Measurements from ENCODE around the gene ALG13.
"Not testable (repeated sequence)": the region's sequence is repeated elsewhere in the genome, so short reads cannot be mapped to it uniquely, and the experiment has no call there.

The ALG13 gene

DNA sequence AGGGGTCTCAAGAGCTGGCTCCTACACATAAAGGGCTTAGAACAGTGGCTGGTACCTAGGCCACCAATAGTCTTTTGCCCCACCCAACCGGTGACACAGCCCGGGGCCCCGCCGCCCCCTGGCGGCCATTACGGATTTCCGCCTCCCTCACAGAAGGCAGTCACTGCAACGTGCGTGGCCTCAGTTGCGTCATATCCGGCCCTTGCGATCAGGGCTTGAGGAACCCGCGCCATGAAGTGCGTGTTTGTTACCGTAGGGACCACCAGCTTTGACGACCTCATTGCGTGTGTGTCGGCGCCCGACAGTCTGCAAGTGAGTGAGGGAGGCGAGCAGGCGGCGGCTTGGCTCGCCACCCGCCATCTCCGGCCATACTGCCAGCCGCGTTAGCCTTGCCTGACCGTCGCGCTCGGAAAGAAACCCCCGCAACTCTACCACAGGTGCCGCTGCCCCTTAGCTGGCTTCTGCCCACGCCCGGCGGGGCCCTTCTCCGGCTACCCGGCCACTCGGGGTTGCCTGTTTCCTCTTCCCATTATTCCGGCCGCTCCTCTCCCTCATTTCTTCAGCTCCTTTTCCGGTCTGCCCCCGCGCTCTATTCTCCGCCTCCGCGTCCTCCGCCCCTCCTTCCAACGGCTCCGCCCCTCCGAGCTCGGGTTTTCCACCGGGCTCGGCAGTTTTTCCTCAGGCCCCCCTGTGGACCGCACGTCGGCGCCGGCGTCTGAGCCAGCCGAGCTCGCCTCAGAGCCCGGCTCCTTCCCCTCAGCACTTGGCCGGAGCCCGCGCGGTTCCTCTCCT lies at the start of gene ALG13:
Gene ALG13, plus strand, starts transcription at position 183 of the 792 bp plus-strand sequence. Its CDS starts 49 bp downstream, at position 232.
- peak; percentile 80 for DNase-seq (ENCODE audit: low read depth)

DNA sequence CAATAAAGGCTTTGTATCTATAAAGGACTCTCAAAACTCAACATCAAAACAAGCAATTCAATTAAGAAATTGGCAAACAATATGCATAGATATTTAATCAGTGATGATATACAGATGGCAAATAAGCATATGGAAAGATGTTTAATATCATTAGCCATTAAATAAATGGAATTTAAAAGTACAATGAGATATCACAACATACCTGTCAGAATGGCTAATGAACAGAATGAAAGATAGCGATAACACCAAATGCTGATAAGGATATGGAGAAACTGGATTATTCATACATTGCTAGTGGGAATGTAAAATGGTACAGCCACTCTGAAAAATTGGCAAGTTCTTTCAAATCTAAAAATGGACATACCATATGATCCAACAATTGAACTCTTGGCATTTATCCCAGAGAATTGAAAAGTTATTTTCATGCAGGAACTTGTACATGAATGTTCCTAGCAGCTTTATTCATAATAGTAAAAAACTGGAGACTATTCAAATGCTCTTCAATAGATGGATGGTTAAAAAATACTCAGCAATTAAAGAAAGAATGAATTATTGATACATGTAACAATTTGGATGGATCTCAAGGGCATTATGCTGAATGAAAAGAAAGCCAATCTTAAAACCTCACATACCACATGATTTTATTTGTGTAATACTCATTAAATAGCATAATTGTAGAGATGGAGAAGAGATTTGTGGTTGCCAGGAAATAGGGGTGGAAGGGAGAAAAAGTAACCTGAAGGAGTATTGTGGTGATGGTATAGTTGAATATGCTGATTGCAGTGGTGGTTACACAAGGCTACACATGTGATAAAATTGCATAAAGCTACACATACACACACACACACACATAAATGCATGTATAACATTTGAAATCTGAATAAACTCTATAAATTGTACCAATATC lies 45.9 kb upstream of the ALG13 start:
- DNase-seq (ENCODE audit: low read depth) = no peak

DNA sequence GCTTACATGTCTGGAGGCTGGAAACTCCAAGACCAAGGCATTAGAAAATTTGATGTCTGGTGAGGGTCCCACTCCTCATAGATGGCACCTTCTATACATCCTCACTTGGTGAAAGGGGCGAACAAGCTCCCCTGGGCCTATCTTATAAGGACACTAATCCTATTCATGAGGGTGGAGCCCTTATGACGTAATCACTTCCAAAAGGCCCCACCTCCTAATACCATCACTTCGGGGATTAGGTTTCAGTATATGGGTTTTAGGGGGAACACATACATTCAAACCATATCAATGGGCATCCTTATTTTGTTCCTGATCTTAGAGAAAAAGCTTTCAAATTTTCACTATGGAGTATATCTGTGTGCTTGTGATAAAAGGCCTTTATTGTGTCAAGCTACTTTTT lies 39.0 kb upstream of the ALG13 start:
- DNase-seq (ENCODE audit: low read depth) = no peak

DNA sequence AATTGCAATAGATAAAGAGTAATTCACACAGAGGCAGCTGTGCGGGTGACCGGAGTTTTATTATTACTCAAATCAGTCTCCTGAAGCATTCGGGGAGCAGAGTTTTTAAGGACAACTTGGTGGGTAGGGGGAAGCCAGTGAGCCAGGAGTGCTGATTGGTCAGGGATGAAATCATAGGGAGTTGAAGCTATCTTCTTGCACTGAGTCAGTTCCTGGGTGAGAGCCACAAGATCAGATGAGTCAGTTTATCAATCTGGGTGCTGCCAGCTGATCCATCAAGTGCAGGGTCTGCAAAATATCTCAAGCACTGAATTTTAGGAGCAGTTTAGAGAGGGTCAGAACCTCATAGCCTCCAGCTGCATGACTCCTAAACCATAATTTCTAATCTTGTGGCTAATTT lies 35.8 kb upstream of the ALG13 start:
- not testable (repeated sequence) for DNase-seq (ENCODE audit: low read depth)

DNA sequence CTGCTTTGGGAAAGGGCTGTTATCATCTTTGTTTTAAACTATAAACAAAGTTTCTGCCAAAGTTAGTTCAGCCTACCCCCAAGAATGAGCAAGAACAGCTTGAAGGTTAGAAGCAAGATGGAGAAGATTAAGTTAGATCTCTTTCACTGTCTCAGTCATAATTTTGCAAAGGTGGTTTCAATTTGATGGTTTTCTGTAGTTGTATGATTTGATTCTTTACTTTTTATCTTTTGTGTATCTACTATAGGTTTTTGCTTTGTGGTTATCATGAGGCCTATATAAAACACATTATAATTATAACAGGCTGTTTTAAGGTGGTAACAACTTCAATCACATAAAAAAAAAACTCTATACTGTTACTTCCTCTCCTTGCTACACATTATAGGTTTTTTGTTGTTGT lies 35.4 kb upstream of the ALG13 start:
- DNase-seq (ENCODE audit: low read depth) = no peak

DNA sequence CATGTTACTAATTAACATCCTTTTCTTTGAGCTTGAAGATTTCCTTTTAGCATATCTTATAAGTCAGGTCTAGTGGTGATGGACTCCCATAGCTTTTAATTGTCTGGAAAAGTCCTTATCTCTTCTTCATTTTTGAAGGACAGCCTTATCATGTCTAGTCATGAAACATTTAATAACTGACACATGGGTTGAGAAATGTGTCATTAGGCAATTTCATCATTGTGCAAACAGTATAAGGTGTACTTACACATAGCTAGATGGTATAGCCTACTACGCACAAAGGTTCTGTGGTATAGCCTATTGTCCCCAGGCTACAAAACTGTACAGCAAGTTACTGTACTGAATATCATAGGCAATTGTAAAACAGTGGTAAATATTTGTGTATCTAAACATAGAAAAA lies 34.5 kb upstream of the ALG13 start:
- no peak for DNase-seq (ENCODE audit: low read depth)

DNA sequence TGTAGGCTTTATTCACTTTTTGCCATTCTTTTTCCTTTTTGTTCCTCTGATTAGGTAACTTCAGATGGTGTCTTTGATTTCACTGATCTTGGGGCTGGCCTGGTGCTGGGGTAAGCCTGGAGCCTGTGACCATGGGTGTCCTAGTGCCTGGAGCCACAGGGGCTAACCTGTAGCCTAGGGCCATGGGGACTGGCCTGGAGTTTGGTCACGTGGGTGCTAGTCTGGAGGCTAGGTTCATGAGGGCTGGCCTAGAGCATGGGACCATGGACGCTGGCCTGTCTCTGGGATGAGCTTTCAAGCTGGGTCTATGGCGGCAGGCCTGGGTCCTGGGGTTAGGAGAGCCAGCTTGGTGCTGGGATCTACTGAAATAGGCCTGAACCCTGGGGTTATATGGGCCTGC lies 32.2 kb upstream of the ALG13 start:
- no peak for DNase-seq (ENCODE audit: low read depth)

DNA sequence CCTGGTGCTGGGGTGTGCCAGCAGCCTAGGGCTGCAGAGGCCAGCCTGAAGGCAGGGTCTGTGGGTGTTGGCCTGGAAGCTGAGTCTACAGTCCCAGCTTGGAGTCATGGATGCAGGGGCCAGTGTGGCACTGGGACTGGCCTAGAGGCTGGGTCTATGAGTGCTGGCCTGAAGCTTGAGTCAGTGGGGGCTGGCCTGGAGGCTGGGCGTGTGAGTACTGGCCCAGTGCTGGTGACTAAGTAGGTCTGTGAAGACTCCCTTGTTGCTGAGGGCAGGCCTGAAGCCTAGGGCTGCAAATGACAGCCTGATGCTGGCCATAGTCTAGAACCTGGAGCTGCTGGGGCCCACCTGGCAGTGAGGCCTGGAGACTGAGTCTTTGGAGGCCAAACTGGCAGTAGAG lies 31.3 kb upstream of the ALG13 start:
- DNase-seq (ENCODE audit: low read depth) = no peak

DNA sequence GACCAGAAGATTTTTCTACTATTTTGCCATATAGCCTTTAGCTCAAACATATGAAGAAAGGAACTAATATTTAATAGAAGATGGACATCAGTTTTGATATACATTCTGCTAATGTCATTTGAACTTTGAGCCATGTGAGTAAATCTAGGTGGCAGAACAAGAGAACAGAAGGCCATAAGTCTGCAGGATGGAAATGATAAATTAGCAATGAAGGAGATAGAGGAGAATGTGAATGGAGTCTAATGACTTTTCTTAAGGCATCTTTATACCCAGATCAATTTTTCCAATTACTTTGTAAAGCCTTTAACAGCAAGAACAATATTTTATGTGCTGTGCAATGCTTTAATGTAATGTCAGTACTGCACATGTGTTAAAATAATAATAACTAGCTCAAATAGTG lies 30.1 kb upstream of the ALG13 start:
- no peak for DNase-seq (ENCODE audit: low read depth)

DNA sequence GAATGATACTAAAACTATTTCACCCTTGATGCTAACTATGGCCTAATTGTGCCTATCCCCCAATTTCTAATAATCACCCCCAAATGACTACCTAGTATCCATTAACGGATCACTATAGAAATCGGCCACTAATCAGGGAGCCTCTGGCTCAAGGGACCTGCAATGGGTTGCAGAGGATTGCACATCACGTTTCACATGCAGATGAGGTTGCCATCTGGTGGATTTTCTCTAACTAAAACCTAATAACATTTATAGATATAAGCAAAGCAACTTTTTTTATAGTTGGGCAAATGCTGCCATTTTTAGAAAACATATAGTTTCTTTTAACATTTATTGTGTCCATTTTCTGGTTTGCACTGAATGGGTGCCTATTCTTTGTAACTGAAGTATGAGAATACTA lies 28.3 kb upstream of the ALG13 start:
- no peak for DNase-seq (ENCODE audit: low read depth)

DNA sequence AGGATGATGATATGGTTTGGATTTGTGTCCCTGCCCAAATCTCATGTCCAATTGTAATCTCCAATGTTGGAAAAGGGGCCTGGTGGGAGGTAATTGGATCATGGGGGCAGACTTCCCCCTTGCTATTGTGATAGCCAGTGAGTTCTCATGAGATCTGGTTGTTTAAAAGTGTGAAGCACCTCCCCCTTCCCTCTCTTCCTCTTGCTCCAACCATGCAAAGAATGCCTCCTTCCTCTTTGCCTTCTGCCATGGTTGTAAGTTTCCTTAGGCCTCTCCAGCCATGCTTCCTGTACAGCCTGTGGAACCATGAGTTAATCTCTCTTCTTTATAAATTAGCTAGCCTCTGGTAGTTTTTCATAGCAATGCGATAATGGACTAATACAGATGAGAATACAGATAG lies 19.7 kb upstream of the ALG13 start:
- DNase-seq (ENCODE audit: low read depth) = no peak

DNA sequence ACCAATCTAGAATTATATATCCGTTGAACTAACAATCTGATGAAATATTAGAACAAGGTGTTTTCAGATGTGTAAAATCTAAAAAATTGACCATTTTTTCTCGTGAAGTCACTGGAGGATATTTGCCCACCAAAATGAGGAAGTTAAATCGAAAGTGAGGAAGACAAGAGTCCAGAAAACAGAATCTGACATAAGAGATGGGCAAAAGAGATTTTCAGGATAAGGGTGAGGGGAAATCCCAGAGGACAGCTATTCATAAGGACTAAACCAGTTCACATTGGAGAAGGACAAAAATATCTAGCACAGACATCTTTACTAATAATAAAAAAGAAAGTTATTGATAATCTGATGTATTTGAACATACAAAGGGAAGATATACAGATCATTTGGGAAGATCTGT lies 18.7 kb upstream of the ALG13 start:
- DNase-seq (ENCODE audit: low read depth) = no peak

DNA sequence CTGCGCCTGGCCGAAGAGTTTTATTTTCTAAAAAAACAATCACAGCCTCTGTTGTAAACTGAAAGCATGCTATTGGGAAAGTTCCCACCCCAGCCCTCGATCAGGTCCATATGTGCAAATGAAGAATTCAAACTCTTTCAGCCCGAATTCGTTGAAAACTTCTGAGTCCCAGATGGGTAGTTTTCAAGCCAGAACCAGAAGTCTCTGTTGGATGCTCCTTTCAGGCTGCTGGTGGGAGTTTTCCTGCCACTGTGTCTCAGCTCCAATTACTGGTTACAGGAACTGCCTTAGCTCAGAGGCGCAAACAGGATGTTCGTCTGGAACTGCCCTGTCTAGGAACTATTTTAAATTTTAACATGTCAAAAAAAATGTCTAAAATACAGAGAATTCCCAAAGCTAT lies 9.3 kb upstream of the ALG13 start:
- DNase-seq (ENCODE audit: low read depth) = no peak

DNA sequence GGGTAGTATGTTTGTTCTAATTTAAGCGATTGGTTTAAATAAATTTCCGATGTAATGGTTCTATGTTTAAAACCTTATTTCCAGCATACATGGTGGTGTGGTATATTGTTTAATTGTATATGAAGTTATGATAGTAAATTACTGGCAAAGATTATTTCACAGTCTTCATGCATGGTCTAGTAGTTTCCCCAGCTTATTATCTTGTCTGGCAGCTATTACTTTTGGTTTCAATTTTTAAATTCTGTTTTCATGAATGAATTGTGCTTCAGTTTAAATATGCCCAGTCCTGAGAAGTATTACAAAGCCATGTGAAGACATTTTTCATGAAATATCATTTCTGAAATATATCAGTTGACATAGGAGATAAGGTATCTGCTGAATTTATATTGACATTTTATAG lies 6.3 kb downstream of the ALG13 start:
- no peak for DNase-seq (ENCODE audit: low read depth)

DNA sequence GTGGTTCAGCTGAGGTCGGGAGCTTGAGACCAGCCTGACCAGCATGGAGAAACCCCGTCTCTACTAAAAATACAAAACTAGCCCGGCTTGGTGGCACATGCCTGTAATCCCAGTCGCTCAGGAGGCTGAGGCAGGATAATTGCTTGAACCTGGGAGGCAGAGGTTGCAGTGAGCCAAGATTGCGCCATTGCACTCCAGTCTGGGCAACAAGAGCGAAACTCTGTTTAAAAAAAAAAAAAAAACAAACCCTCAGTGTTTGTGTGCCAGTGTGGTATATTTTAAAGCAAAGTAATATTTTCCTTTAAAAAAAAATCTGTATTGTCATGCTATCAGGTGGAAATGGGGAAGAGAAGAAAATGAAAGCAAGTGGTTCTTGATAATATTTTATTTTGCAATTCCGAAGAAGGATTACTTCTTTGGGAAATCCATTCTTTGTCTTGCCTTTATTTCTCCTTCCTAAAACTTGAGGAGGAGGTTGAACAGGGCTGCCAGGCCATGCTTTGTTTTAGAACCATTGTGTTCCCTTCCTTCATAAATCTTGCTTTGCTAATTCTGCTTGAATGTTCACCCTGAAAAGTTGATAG lies 14.4 kb downstream of the ALG13 start:
- DNase-seq (ENCODE audit: low read depth) = no peak

DNA sequence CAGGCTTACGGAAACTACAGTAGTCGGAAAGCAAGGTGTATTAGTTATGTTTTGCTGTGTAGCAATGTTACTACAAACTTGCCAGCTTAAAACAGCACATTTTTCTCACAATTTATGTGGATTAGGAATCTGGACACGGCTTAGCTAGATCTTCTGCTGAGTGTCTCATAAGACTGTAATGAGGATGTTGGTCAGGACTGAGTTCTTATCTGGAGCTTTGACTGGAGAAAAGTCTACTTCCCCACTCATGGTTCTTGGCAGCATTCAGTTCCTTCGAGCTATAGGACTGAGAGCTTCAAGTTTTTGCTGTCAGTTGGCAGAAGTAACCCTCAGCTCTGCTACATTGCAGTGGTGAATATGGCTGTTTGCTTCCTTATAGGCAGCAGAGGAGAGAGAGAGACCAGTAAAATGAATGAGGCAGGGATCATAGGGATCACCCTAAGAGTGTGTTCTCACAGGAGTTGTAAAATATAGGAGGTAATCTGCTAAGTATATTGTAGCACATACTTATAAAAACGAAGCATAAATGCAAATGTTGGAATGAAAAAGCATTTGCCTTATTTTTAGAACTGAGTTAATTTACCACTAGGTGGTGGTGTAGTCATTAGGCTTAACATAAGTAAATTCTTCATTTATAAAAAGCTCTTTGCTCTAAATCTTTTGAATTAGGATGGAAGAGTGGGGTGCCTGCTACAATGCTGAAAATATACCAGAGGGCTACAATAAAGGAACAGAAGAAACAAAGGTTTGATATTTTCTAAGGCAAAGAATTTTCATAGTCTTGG lies 38.6 kb downstream of the ALG13 start:
- DNase-seq (ENCODE audit: low read depth) = no peak

DNA sequence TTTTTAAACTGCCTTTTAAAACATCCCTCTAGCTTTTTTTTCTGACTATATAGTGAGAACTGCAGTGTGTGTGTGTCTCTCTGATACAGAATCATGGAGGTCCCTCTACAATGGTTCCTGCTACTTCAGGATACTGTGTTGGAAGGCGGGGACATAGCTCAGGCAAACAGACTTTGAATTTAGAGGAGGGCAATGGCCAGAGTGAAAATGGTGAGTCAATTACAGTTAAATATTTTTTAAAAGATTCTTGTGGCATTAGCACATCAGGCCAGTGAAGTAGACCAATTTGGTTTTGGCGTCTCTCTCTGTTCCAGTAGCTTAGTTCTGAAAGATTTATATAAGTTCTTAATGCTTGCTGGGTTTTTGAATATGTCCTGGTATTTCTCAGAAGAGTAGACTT lies 47.1 kb downstream of the ALG13 start:
- DNase-seq (ENCODE audit: low read depth) = no peak

DNA sequence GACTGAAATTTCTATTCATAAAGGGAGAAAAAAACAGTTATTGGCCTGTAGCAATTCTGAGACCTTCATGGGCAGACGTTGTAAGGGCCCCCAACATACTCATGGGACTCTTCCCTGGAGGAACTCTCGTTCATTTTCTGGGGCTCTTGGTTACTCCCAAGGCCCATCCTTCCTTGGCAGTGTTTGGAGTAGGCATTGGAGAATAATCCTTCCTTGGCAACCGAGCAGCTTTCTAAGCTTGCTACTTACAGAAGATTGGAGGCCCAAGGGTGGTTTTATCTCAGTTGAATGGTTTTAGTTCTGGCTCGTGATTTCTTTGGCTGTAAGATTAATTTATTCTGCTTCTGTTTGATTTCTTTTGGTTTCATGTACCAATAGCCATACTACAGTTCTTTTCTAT lies 50.4 kb downstream of the ALG13 start:
- no peak for DNase-seq (ENCODE audit: low read depth)

DNA sequence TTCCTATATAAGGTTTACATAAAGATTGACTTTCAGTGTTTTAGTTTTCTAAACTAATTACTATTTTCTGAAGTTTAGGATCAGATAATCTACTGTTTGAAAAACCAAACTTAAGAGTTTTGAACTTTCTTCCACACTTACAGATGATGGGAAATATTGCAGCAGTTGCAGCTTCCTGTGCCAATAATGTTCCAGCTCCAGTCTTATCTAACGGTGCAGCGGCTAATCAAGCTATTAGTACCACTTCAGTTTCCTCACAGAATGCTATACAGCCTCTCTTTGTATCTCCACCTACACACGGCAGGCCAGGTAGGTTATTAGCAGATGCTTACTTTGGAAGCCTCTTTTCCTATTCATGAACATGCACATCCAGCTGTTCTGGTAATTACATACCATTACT lies 55.6 kb downstream of the ALG13 start:
- no peak for DNase-seq (ENCODE audit: low read depth)

DNA sequence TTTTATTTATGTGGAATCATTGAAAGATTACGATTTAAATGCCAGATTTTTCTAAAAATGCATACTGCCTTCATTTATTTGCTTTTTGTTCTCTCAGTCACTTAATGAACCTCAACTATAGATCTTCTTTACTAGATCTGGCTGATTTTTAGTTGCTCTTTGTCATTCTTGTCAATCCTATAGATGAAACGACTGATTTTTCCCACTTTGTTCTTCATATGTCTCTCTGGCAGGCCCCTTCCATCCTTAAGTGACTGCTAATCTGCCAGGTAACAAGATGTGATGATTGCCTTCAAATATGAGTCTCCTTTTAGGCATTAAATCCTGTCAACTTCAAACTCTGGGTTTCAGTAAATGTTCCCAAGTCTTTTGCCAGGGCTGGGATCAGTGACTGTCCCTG lies 61.0 kb downstream of the ALG13 start:
- DNase-seq (ENCODE audit: low read depth) = no peak

DNA sequence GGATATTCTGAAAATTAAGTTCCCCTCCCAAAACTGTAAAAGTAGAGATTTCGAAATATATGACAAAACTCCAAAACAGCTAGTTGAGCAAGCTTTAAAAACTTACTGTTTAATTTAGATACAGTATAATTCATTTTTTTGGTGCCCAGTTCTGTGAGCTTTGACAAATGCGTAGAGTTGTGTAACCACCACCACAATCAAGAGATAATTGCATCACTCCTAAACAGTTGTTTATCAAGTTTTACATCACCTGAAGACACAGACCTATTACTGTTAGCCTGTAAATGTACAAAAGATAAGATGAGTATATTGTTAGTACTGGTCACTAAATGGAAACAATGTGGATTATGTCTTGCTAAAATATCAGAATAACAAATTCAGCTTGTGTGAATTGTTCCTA lies 62.3 kb downstream of the ALG13 start:
- no peak for DNase-seq (ENCODE audit: low read depth)

DNA sequence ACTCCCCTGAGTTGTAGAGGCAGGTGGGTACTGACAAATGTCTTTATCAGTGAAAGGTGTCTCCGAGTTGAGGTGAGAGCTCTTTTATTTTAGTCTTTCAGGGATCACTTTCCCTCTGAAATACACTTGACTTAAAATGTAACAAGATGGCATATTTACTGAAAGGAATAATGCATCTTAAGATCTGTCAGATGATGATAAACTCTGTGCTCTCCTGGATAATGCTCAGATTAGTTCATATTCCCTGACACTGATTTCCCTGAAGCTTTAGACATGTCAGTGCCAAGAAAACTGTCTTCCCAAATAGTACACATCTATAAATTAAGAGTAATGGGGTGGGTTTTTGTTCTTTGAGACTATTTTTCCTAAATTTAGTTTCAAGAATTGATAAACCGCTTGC lies 75.5 kb downstream of the ALG13 start:
- DNase-seq (ENCODE audit: low read depth) = no peak
